ENCODE data around the gene NAA16. TPM values are rescaled to one million over a fixed set of nuclear protein-coding genes. Genes with fewer than 3 reads are reported as not detected.

The NAA16 gene
- total and polyA plus RNA-seq, 10 of the 15 experiments (the other 5 are each of a cell fraction or from before 2014, with no cell fraction given) = 5.4 to 18.5 (median 13.2) TPM

GRCh38 chr13:41307884-41308640, 3.0 kb upstream of the NAA16 start (continued):
- TF ChIP-seq WRNIP1 (IDR thresholded peaks at IDR 0.05; ENCODE audit: borderline replicate concordance, low read depth, low read length) (no peak), KDM1A (IDR thresholded peaks at IDR 0.05; ENCODE audit: borderline replicate concordance) (no peak), HDAC2 (IDR thresholded peaks at IDR 0.05) (no peak), ZNF24 (IDR thresholded peaks at IDR 0.05) (no peak)

GRCh38 chr13:41311406-41312175, 524 bp downstream of the NAA16 start:
- BruUV-seq (replicated peaks) = TSS peak; percentile 59
- ChIA-PET CTCF (no interaction called here), RAD21 (ENCODE audit: unreplicated experiment) (interaction anchor here (0.5 to 1.5 kb wide), 3 partner anchors 49 to 962 kb away, joined by 3 to 4 read pairs (median 3); partner anchors contain the start of gene MTRF1), SMC1A (ENCODE audit: uncharacterized antibody, unreplicated experiment) (interaction anchor here (0.7 to 1.8 kb wide), 5 partner anchors 15 to 80 kb away, joined by 3 to 4 read pairs (median 3); partner anchors contain the start of gene MTRF1), POLR2A (no interaction called here)
- Histone ChIP-seq H3K79me2 (ENCODE audit: control insufficient read depth, insufficient read depth, low read length) (peaks cover 54% of the 10 kb centered on the region), H3K9me3 (replicated peaks; ENCODE audit: control insufficient read depth, insufficient read depth, low read length) (no peaks in the 10 kb centered on the region), H3K36me3 (ENCODE audit: control insufficient read depth in 2 of 2, insufficient read depth in 2 of 2, low read length in 1 of 2) (no peaks in the 10 kb centered on the region), H3K9ac (ENCODE audit: control insufficient read depth, insufficient read depth, low read length) (peak overlapping the region; percentile 85), H3K4me3 (peak overlapping the region; percentile 99), H2AFZ (ENCODE audit: control insufficient read depth, low read depth, low read length) (peak overlapping the region; percentile 91), H4K20me1 (ENCODE audit: control insufficient read depth, insufficient read depth) (no peaks in the 10 kb centered on the region), H3K4me1 (ENCODE audit: control insufficient read depth, insufficient read depth, low read length) (peaks cover 6% of the 10 kb centered on the region; the same call in 1 of the 2 replicates), H3K27me3 (replicated peaks in 1 of 2; ENCODE audit: control insufficient read depth in 2 of 2, insufficient read depth in 2 of 2, low read length in 1 of 2) (no peaks in the 10 kb centered on the region), H3K4me2 (ENCODE audit: control insufficient read depth, insufficient read depth) (peak overlapping the region; percentile 85; the same call in 1 of the 2 replicates), H3K27ac (ENCODE audit: control insufficient read depth, insufficient read depth) (peak overlapping the region; percentile 83)
- in situ Hi-C loops (cut with MboI) = no loop called here
- no peak for FAIRE-seq
- DNase-seq (ENCODE audit: low read depth, low spot score) = no peak
- intact Hi-C loops (cut with micrococcal nuclease; ENCODE audit: unreplicated experiment) = loop anchor here (2.0 to 5.0 kb wide), 2 partner anchors 179 to 251 kb away; partner anchors contain the start of genes KBTBD6 and WBP4
- ATAC-seq = peak; percentile 75
- WGBS (ENCODE audit: insufficient coverage, insufficient replicate concordance, low lambda C conversion rate, missing lambda C conversion rate) = 1% methylated on average over 66 of the region's 73 CpGs
- TF ChIP-seq ASH2L (IDR thresholded peaks at IDR 0.05; ENCODE audit: borderline replicate concordance, low read depth) (peak; percentile 29; the same call in 1 of the 2 replicates), ESRRA (IDR thresholded peaks at IDR 0.05; ENCODE audit: low read length) (no peak), RELB (IDR thresholded peaks at IDR 0.05; ENCODE audit: low read depth) (no peak), POLR2A (IDR thresholded peaks at IDR 0.05; ENCODE audit: low read depth, low read length) (peak; percentile 21; the same call in 1 of the 2 replicates), LARP7 (IDR thresholded peaks at IDR 0.05) (peak; percentile 75; the same call in 1 of the 2 replicates), NR2F1 (conservative IDR thresholded peaks at IDR 0.05) (no peak), SIN3A (IDR thresholded peaks at IDR 0.05; ENCODE audit: low read depth, low read length) (peak; percentile 79; the same call in 1 of the 2 replicates), ELK1 (IDR thresholded peaks at IDR 0.05; ENCODE audit: low read depth, low read length) (no peak), IKZF1 (conservative IDR thresholded peaks at IDR 0.05) (peak; percentile 11; the same call in 1 of the 2 replicates), IRF3 (IDR thresholded peaks at IDR 0.05) (0 out of 2 replicates have a peak, but pooled peaks have one; percentile 2), ZNF24 (IDR thresholded peaks at IDR 0.05) (no peak), RBBP5 (conservative IDR thresholded peaks at IDR 0.05) (peak; percentile 86; the same call in 1 of the 2 replicates), CBX5 (IDR thresholded peaks at IDR 0.05; ENCODE audit: low read depth) (peak; percentile 1; the same call in 1 of the 2 replicates), ZSCAN29 (IDR thresholded peaks at IDR 0.05) (0 out of 2 replicates have a peak, but pooled peaks have one; percentile 6), IKZF2 (IDR thresholded peaks at IDR 0.05) (0 out of 4 replicates have a peak, but pooled peaks of 1 of the 2 experiments have one; percentile 10)

Measured in GM12878 (cell line).